ENCODE results near the gene MAP3K1. TPM values are rescaled to one million over a fixed set of nuclear protein-coding genes. Genes with fewer than 3 reads are reported as not detected.
A peak's percentile ranks its signal among the peaks of the same experiment; 100 is the strongest.

Gene MAP3K1
- total RNA-seq, 1 experiment from 2014 or later: 26.1 TPM

DNA sequence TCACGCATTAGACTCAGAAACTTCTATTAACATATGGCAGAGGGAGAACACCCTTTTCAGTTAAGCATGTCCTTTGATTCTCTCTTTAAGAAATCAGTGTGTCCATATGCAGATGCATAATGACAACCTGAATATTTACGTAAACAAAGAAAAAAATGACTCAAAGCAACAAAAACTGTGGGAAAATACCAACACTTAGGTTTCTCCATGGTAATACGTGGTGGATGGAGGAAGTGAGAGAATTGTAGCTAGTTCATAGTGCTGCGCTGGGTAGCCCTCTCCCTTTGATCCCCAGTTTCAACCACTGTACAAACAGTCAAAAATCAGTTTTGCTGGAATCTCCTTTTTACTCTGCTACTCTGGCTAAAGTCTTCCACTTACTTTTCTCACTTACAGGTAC lies 2.0 kb upstream of the MAP3K1 start:
- Histone ChIP-seq H3K27ac (0 out of 2 replicates have a peak overlapping the region, but pooled peaks have one; percentile 91), H3K27me3 (ENCODE audit: insufficient read depth, low read depth) (no peaks in the 10 kb centered on the region), H3K9me3 (ENCODE audit: insufficient read depth, low read depth) (no peaks in the 10 kb centered on the region), H4K20me1 (ENCODE audit: insufficient read depth) (peaks cover 7% of the 10 kb centered on the region; the same call in 1 of the 2 replicates), H3K9me2 (ENCODE audit: insufficient read depth) (no peaks in the 10 kb centered on the region), H3K4me2 (peak overlapping the region; percentile 97), H3F3A (ENCODE audit: insufficient read depth, low read depth) (peaks cover 5% of the 10 kb centered on the region), H3K4me1 (replicated peaks; ENCODE audit: insufficient read depth) (peaks cover 34% of the 10 kb centered on the region), H2AFZ (peak overlapping the region; percentile 92), H3K79me2 (ENCODE audit: low read depth) (peaks cover 24% of the 10 kb centered on the region), H3K36me3 (ENCODE audit: low read depth) (no peaks in the 10 kb centered on the region), H3K4me3 (peak overlapping the region; percentile 96; the same call in 1 of the 2 replicates)
- intact Hi-C loops (cut with micrococcal nuclease; ENCODE audit: unreplicated experiment): no loop called here
- TF ChIP-seq EZH2 (IDR thresholded peaks at IDR 0.05; ENCODE audit: low read depth): no peak
- TF ChIP-seq, protein P1, sequence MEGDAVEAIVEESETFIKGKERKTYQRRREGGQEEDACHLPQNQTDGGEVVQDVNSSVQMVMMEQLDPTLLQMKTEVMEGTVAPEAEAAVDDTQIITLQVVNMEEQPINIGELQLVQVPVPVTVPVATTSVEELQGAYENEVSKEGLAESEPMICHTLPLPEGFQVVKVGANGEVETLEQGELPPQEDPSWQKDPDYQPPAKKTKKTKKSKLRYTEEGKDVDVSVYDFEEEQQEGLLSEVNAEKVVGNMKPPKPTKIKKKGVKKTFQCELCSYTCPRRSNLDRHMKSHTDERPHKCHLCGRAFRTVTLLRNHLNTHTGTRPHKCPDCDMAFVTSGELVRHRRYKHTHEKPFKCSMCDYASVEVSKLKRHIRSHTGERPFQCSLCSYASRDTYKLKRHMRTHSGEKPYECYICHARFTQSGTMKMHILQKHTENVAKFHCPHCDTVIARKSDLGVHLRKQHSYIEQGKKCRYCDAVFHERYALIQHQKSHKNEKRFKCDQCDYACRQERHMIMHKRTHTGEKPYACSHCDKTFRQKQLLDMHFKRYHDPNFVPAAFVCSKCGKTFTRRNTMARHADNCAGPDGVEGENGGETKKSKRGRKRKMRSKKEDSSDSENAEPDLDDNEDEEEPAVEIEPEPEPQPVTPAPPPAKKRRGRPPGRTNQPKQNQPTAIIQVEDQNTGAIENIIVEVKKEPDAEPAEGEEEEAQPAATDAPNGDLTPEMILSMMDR (conservative IDR thresholded peaks at IDR 0.05): no peak
- DNase-seq: peak in 1 of 2 experiments; percentile 36
- ChIA-PET CTCF (no interaction called here), POLR2A (ENCODE audit: unreplicated experiment) (no interaction called here)
- BruUV-seq (replicated peaks): no TSS peak

DNA sequence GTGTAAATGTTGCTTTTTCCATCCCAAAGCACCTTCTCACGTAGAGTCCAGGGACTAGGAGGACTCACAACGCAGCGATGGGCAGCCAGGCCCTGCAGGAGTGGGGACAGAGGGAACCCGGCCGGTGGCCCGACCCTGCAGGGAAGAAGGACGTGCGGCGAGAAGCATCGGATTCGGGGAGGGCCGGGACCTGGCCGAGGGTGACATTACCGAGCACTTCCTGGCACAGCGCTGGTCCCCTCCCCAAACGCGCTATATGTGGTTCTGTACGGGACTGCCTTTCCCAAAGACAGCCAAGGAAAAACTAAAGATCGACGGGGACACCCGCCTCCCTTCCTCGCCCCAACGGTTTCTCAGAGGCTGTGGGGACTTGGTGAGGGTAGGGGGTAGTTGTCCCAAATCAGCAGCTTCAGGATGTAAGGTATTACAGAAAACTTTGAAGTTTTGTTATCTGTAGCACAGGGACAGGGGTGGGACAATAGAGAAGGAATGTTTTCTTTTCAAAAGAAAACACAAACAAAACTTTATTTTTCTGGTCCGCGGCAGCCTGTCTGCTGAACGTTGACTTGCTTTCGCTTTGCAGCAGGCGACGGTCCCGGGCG lies 887 bp upstream of the MAP3K1 start:
- DNase-seq: peak; percentile 45 to 46
- Histone ChIP-seq H3K27me3 (ENCODE audit: insufficient read depth, low read depth) (no peaks in the 10 kb centered on the region), H4K20me1 (ENCODE audit: insufficient read depth) (peaks cover 7% of the 10 kb centered on the region; the same call in 1 of the 2 replicates), H3F3A (ENCODE audit: insufficient read depth, low read depth) (peaks cover 14% of the 10 kb centered on the region), H3K9me2 (ENCODE audit: insufficient read depth) (no peaks in the 10 kb centered on the region), H3K4me3 (peak overlapping the region; percentile 96), H3K27ac (peak overlapping the region; percentile 91), H3K79me2 (ENCODE audit: low read depth) (peaks cover 36% of the 10 kb centered on the region), H3K36me3 (ENCODE audit: low read depth) (no peaks in the 10 kb centered on the region), H3K9me3 (ENCODE audit: insufficient read depth, low read depth) (no peaks in the 10 kb centered on the region), H3K4me2 (peak overlapping the region; percentile 97), H3K4me1 (replicated peaks; ENCODE audit: insufficient read depth) (peaks cover 45% of the 10 kb centered on the region), H2AFZ (peak overlapping the region; percentile 92)
- ChIA-PET POLR2A (ENCODE audit: unreplicated experiment) (interaction anchor here (0.6 to 0.7 kb wide), 4 partner anchors 52 to 177 kb away, joined by 3 to 7 read pairs (median 4); no protein-coding TSS in a partner anchor), CTCF (no interaction called here)
- TSS peak; percentile 98 for BruUV-seq (replicated peaks)
- intact Hi-C loops (cut with micrococcal nuclease; ENCODE audit: unreplicated experiment): loop anchor here (1.0 to 2.0 kb wide), 3 partner anchors 50 to 544 kb away; no protein-coding TSS in a partner anchor
- TF ChIP-seq, protein P1 (conservative IDR thresholded peaks at IDR 0.05): no peak
- no peak for TF ChIP-seq EZH2 (IDR thresholded peaks at IDR 0.05; ENCODE audit: low read depth)

DNA sequence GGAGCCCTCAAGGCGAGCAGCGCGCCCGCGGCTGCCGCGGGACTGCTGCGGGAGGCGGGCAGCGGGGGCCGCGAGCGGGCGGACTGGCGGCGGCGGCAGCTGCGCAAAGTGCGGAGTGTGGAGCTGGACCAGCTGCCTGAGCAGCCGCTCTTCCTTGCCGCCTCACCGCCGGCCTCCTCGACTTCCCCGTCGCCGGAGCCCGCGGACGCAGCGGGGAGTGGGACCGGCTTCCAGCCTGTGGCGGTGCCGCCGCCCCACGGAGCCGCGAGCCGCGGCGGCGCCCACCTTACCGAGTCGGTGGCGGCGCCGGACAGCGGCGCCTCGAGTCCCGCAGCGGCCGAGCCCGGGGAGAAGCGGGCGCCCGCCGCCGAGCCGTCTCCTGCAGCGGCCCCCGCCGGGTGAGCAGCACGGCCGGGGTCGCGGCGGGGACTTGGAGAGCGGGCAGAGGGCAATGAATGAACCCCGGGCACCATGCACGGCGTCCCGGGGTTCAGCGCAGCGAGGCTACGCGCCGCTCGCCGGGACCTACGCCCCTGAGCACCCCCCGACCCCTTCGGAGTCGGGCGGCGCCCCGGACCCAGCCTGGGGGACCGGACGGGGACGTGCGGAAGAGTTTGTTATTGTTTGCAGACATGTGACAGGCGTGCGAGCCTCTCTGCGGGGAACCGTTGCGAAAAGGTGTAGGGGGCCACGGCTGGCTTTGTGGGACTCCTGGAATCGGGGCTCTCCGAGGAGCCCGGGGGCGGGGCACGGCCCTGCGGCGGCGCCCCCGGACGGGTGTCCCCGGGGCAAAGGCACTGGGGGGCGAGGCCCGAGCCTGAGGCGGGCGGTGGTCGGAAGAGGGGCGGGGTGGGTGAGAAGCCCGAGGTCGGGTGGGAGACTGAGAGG lies 553 bp downstream of the MAP3K1 start:
- ChIA-PET CTCF (interaction anchor here (0.7 kb wide), 1 partner anchor 279 kb away, joined by 10 read pairs; no protein-coding TSS in a partner anchor), POLR2A (ENCODE audit: unreplicated experiment) (no interaction called here)
- intact Hi-C loops (cut with micrococcal nuclease; ENCODE audit: unreplicated experiment): loop anchor here (1.0 to 5.0 kb wide), 9 partner anchors 51 to 604 kb away; no protein-coding TSS in a partner anchor
- no peaks in the 10 kb centered on the region for H3K9me3 ChIP-seq (ENCODE audit: insufficient read depth, low read depth)
- peak overlapping the region; percentile 74 for H3K4me3 ChIP-seq
- peak; percentile 21 to 31 for DNase-seq
- TF ChIP-seq, protein P1 (conservative IDR thresholded peaks at IDR 0.05): no peak
- no peak for TF ChIP-seq EZH2 (IDR thresholded peaks at IDR 0.05; ENCODE audit: low read depth)
- H3K27me3 ChIP-seq (ENCODE audit: insufficient read depth, low read depth): no peaks in the 10 kb centered on the region
- peaks cover 56% of the 10 kb centered on the region for H3K4me1 ChIP-seq (replicated peaks; ENCODE audit: insufficient read depth)
- peaks cover 7% of the 10 kb centered on the region; the same call in 1 of the 2 replicates for H4K20me1 ChIP-seq (ENCODE audit: insufficient read depth)
- H3K9me2 ChIP-seq (ENCODE audit: insufficient read depth): no peaks in the 10 kb centered on the region
- H3K79me2 ChIP-seq (ENCODE audit: low read depth): peaks cover 50% of the 10 kb centered on the region
- H3F3A ChIP-seq (ENCODE audit: insufficient read depth, low read depth): peaks cover 15% of the 10 kb centered on the region
- BruUV-seq (replicated peaks): no TSS peak
- H3K36me3 ChIP-seq (ENCODE audit: low read depth): peaks cover 6% of the 10 kb centered on the region; the same call in 1 of the 2 replicates
- H2AFZ ChIP-seq: peak overlapping the region; percentile 65; the same call in 1 of the 2 replicates
- H3K4me2 ChIP-seq: peak overlapping the region; percentile 92
- peak overlapping the region; percentile 91 for H3K27ac ChIP-seq
